Stimulated activated CD8-positive, alpha-beta memory T cell treated with anti-CD3 and anti-CD28 coated beads, Interleukin-4, amount 100 ng/mL, for 4 hours (primary cell): Measurements from ENCODE around the gene NME5.

Source experiments
- DNase-seq, 2 donors: peaks; one replicate each; pipeline ENCODE4 v3.0.0-alpha.2; 2020; ENCODE audit warnings: low read depth in 2 of 2, low spot score in 1 of 2

NME5 gene

GRCh38 chr5:138139781-138140090 lies 508 bp upstream of the NME5 start:
- DNase-seq, result no peak

- DNase-seq, result no peak
These were observed 6.7 kb downstream of the NME5 start for GRCh38 chr5:138132543-138132942.

GRCh38 chr5:138129347-138129746 lies 9.9 kb downstream of the NME5 start:
- DNase-seq, result no peak

GRCh38 chr5:138128334-138128733 lies 10.9 kb downstream of the NME5 start:
- DNase-seq, result no peak

GRCh38 chr5:138115254-138115653 lies 24.0 kb downstream of the NME5 start:
- DNase-seq, result no peak

- DNase-seq, result no peak
These were observed 27.3 kb downstream of the NME5 start for GRCh38 chr5:138111937-138112336.

- DNase-seq, result no peak
These were observed 28.0 kb downstream of the NME5 start for GRCh38 chr5:138111181-138111580.

- no peak for DNase-seq
These were observed 28.8 kb downstream of the NME5 start for GRCh38 chr5:138110266-138110963.

- DNase-seq, result no peak
These were observed 29.6 kb downstream of the NME5 start for GRCh38 chr5:138109463-138110265.

GRCh38 chr5:138107213-138107612 lies 32.0 kb downstream of the NME5 start:
- DNase-seq, result no peak

- no peak for DNase-seq
These were observed 33.5 kb downstream of the NME5 start for GRCh38 chr5:138105709-138106108.

GRCh38 chr5:138103319-138103637 lies 36.0 kb downstream of the NME5 start:
- DNase-seq, result no peak

GRCh38 chr5:138102454-138103318 lies 36.5 kb downstream of the NME5 start:
- no peak for DNase-seq

GRCh38 chr5:138096997-138097828 lies 42.0 kb downstream of the NME5 start:
- no peak for DNase-seq

- no peak for DNase-seq
These were observed 42.9 kb downstream of the NME5 start for GRCh38 chr5:138096363-138096762.

- no peak for DNase-seq
These were observed 43.9 kb downstream of the NME5 start for GRCh38 chr5:138095100-138095907.

GRCh38 chr5:138093036-138093435 lies 46.2 kb downstream of the NME5 start:
- DNase-seq, result no peak

- no peak for DNase-seq
These were observed 46.9 kb downstream of the NME5 start for GRCh38 chr5:138092301-138092700.

- no peak for DNase-seq
These were observed 47.5 kb downstream of the NME5 start for GRCh38 chr5:138091685-138092084.

- DNase-seq, result no peak
These were observed 55.5 kb downstream of the NME5 start, which contains the start of gene WNT8A for GRCh38 chr5:138083702-138084101. Gene WNT8A, plus strand, starts transcription at chr5:138084033. Its CDS starts 95 bp downstream, at chr5:138084128.
